ENCODE results near the gene GCFC2. TPM values are rescaled to one million over a fixed set of nuclear protein-coding genes. Genes with fewer than 3 reads are reported as not detected.

GCFC2 gene
- total and polyA plus RNA-seq, 4 donors, result 10.4 to 28.2 (median 17.2) TPM

DNA sequence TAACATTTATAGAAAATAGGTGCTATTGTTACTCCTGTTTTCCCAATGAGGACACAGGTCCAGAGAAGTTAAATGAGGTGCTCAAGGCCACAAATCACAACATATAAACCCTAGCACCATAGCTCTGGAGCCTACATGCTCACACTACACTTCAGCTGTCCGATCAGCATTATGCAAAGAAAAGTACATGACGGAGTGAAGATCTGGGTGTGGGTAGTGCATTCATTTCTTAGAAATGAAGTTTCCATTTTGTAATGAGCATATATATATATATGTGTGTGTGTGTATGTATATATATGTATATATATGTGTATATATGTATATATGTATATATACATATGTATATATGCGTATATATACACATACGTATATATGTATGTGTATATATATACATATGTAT lies 94.3 kb downstream of the GCFC2 start:
- no peaks in the 10 kb centered on the region for H3K36me3 ChIP-seq (ENCODE audit: control insufficient read depth in 4 of 4, insufficient read depth in 3 of 4, low read depth in 1 of 4, low read length in 3 of 4)
- WGBS, result 95% methylated on average over 4 of the region's 4 CpGs

DNA sequence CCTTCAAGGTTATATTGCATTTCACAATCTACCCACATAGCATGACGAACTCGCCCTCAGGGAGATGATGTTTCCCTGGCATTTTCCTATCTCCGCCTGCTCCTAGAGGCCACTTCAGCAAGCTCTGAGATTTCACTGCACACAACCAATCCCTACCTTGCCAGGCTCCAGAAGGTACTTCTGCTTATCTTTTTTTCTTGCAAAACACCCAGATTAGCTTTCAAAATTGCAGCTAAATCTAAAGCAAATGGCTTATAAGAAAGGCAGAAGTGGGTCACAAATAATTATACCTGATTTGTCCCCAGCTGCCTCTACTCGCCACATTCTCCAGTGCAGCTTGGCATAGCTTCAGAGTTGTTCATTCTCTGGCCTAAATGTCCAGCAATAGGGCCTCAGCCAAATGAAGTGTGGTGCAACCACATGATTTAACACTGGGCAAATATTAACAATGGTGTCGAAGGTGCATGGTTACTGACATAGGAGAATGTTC lies 96.5 kb downstream of the GCFC2 start:
- Histone ChIP-seq H3K36me3 (ENCODE audit: control insufficient read depth in 4 of 4, insufficient read depth in 3 of 4, low read depth in 1 of 4, low read length in 3 of 4) (no peaks in the 10 kb centered on the region), H3K27me3 (ENCODE audit: control insufficient read depth in 4 of 4, insufficient read depth in 4 of 4, low read length in 3 of 4) (no peaks in the 10 kb centered on the region), H3K4me1 (ENCODE audit: control insufficient read depth in 4 of 4, insufficient read depth in 4 of 4, low read length in 3 of 4) (peaks cover 0 to 7% (median 1%) of the 10 kb centered on the region in 4 donors), H3K9ac (ENCODE audit: low read depth in 1 of 2, low read length in 2 of 2) (no peak overlapping the region), H3K4me3 (ENCODE audit: low read depth in 1 of 3, low read length in 3 of 3) (no peak overlapping the region), H3K9me3 (ENCODE audit: control insufficient read depth in 4 of 4, low read length in 3 of 4) (no peaks in the 10 kb centered on the region), H3K27ac (ENCODE audit: low read depth in 1 of 2, low read length in 2 of 2) (no peak overlapping the region)
- TF ChIP-seq GABPA (IDR thresholded peaks at IDR 0.05 in 1 of 2, conservative IDR thresholded peaks at IDR 0.05 in 1 of 2), result no peak
- peak; percentile 14 to 37 for TF ChIP-seq HNF4A (conservative IDR thresholded peaks at IDR 0.05)
- TF ChIP-seq RXRA (IDR thresholded peaks at IDR 0.05), result peak in 1 of 2 donors; percentile 36
- TF ChIP-seq RAD21 (IDR thresholded peaks at IDR 0.05), result peak in 1 of 2 donors; percentile 56
- TF ChIP-seq YY1 (IDR thresholded peaks at IDR 0.05), result peak; percentile 78
- WGBS, result 74% methylated on average over 5 of the region's 5 CpGs
- no peak for DNase-seq (ENCODE audit: low spot score)

More for the DNA sequence above, 94.3 kb downstream of the GCFC2 start:
- H3K27ac ChIP-seq (ENCODE audit: low read depth in 1 of 2, low read length in 2 of 2), result no peak overlapping the region
- peaks cover 0 to 7% (median 1%) of the 10 kb centered on the region in 4 donors for H3K4me1 ChIP-seq (ENCODE audit: control insufficient read depth in 4 of 4, insufficient read depth in 4 of 4, low read length in 3 of 4)
- H3K9ac ChIP-seq (ENCODE audit: low read depth in 1 of 2, low read length in 2 of 2), result no peak overlapping the region
- TF ChIP-seq SP1 (IDR thresholded peaks at IDR 0.05) (no peak), FOXA2 (IDR thresholded peaks at IDR 0.05) (no peak)
- no peak overlapping the region for H3K4me3 ChIP-seq (ENCODE audit: low read depth in 1 of 3, low read length in 3 of 3)
- no peak for DNase-seq (ENCODE audit: low spot score)
- no peaks in the 10 kb centered on the region for H3K9me3 ChIP-seq (ENCODE audit: control insufficient read depth in 4 of 4, low read length in 3 of 4)
- H3K27me3 ChIP-seq (ENCODE audit: control insufficient read depth in 4 of 4, insufficient read depth in 4 of 4, low read length in 3 of 4), result no peaks in the 10 kb centered on the region

DNA sequence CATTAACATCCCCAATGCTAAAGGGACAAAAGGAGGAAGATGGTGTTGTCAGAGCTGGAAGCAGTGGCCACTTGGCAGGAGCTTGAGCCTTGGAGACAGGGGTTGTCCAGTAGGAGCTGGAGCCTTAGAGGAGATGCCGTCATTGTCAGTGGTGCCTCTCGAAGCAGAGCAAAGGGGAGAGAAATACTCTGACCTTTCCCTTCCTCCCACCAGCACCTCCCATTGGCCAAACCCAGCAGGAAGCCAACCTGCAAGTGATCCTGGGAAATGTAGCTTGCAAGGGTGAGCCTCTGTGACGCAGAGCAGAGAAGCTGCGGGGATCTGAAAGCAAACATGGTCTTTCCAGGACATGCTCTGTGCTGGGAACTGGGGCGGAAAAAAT lies 97.9 kb downstream of the GCFC2 start:
- Histone ChIP-seq H3K9ac (ENCODE audit: low read depth in 1 of 2, low read length in 2 of 2) (no peak overlapping the region), H3K36me3 (ENCODE audit: control insufficient read depth in 4 of 4, insufficient read depth in 3 of 4, low read depth in 1 of 4, low read length in 3 of 4) (no peaks in the 10 kb centered on the region), H3K27ac (ENCODE audit: low read depth in 1 of 2, low read length in 2 of 2) (no peak overlapping the region), H3K27me3 (ENCODE audit: control insufficient read depth in 4 of 4, insufficient read depth in 4 of 4, low read length in 3 of 4) (no peaks in the 10 kb centered on the region), H3K9me3 (ENCODE audit: control insufficient read depth in 4 of 4, low read length in 3 of 4) (no peaks in the 10 kb centered on the region), H3K4me3 (ENCODE audit: low read depth in 1 of 3, low read length in 3 of 3) (no peak overlapping the region), H3K4me1 (ENCODE audit: control insufficient read depth in 4 of 4, insufficient read depth in 4 of 4, low read length in 3 of 4) (peaks cover 0 to 15% (median 5%) of the 10 kb centered on the region in 4 donors)
- 93% methylated on average over 5 of the region's 5 CpGs for WGBS
- no peak for DNase-seq (ENCODE audit: low spot score)
- TF ChIP-seq YY1 (IDR thresholded peaks at IDR 0.05), result no peak
- TF ChIP-seq, protein P1, sequence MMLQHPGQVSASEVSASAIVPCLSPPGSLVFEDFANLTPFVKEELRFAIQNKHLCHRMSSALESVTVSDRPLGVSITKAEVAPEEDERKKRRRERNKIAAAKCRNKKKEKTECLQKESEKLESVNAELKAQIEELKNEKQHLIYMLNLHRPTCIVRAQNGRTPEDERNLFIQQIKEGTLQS (IDR thresholded peaks at IDR 0.05), result no peak
- TF ChIP-seq GABPA (IDR thresholded peaks at IDR 0.05 in 1 of 2, conservative IDR thresholded peaks at IDR 0.05 in 1 of 2), result no peak
- no peak for TF ChIP-seq TAF1 (conservative IDR thresholded peaks at IDR 0.05)
- no peak for TF ChIP-seq FOXA1 (IDR thresholded peaks at IDR 0.05)
- TF ChIP-seq, protein P2, sequence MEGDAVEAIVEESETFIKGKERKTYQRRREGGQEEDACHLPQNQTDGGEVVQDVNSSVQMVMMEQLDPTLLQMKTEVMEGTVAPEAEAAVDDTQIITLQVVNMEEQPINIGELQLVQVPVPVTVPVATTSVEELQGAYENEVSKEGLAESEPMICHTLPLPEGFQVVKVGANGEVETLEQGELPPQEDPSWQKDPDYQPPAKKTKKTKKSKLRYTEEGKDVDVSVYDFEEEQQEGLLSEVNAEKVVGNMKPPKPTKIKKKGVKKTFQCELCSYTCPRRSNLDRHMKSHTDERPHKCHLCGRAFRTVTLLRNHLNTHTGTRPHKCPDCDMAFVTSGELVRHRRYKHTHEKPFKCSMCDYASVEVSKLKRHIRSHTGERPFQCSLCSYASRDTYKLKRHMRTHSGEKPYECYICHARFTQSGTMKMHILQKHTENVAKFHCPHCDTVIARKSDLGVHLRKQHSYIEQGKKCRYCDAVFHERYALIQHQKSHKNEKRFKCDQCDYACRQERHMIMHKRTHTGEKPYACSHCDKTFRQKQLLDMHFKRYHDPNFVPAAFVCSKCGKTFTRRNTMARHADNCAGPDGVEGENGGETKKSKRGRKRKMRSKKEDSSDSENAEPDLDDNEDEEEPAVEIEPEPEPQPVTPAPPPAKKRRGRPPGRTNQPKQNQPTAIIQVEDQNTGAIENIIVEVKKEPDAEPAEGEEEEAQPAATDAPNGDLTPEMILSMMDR (IDR thresholded peaks at IDR 0.05; ENCODE audit: low read depth, low read length, missing input control), result no peak
- no peak for TF ChIP-seq HNF4A (conservative IDR thresholded peaks at IDR 0.05)
- TF ChIP-seq, protein P3, sequence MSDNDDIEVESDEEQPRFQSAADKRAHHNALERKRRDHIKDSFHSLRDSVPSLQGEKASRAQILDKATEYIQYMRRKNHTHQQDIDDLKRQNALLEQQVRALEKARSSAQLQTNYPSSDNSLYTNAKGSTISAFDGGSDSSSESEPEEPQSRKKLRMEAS (IDR thresholded peaks at IDR 0.05), result no peak
- TF ChIP-seq EGR1 (IDR thresholded peaks at IDR 0.05; ENCODE audit: low read depth in 2 of 2), result no peak
- TF ChIP-seq, protein P4, sequence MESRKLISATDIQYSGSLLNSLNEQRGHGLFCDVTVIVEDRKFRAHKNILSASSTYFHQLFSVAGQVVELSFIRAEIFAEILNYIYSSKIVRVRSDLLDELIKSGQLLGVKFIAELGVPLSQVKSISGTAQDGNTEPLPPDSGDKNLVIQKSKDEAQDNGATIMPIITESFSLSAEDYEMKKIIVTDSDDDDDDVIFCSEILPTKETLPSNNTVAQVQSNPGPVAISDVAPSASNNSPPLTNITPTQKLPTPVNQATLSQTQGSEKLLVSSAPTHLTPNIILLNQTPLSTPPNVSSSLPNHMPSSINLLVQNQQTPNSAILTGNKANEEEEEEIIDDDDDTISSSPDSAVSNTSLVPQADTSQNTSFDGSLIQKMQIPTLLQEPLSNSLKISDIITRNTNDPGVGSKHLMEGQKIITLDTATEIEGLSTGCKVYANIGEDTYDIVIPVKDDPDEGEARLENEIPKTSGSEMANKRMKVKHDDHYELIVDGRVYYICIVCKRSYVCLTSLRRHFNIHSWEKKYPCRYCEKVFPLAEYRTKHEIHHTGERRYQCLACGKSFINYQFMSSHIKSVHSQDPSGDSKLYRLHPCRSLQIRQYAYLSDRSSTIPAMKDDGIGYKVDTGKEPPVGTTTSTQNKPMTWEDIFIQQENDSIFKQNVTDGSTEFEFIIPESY (IDR thresholded peaks at IDR 0.05), result no peak
- no peak for TF ChIP-seq FOXA2 (IDR thresholded peaks at IDR 0.05)
- TF ChIP-seq NR2F2 (IDR thresholded peaks at IDR 0.05), result no peak
- TF ChIP-seq RXRA (IDR thresholded peaks at IDR 0.05), result no peak
- no peak for TF ChIP-seq HNF4G (IDR thresholded peaks at IDR 0.05)
- TF ChIP-seq, protein P5, sequence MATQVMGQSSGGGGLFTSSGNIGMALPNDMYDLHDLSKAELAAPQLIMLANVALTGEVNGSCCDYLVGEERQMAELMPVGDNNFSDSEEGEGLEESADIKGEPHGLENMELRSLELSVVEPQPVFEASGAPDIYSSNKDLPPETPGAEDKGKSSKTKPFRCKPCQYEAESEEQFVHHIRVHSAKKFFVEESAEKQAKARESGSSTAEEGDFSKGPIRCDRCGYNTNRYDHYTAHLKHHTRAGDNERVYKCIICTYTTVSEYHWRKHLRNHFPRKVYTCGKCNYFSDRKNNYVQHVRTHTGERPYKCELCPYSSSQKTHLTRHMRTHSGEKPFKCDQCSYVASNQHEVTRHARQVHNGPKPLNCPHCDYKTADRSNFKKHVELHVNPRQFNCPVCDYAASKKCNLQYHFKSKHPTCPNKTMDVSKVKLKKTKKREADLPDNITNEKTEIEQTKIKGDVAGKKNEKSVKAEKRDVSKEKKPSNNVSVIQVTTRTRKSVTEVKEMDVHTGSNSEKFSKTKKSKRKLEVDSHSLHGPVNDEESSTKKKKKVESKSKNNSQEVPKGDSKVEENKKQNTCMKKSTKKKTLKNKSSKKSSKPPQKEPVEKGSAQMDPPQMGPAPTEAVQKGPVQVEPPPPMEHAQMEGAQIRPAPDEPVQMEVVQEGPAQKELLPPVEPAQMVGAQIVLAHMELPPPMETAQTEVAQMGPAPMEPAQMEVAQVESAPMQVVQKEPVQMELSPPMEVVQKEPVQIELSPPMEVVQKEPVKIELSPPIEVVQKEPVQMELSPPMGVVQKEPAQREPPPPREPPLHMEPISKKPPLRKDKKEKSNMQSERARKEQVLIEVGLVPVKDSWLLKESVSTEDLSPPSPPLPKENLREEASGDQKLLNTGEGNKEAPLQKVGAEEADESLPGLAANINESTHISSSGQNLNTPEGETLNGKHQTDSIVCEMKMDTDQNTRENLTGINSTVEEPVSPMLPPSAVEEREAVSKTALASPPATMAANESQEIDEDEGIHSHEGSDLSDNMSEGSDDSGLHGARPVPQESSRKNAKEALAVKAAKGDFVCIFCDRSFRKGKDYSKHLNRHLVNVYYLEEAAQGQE (IDR thresholded peaks at IDR 0.05), result no peak
- TF ChIP-seq JUND (IDR thresholded peaks at IDR 0.05), result no peak
- TF ChIP-seq SP1 (IDR thresholded peaks at IDR 0.05), result no peak
- TF ChIP-seq RAD21 (IDR thresholded peaks at IDR 0.05), result no peak

Data from liver (tissue), 9 donors.